ENCODE measurements around the gene RHOJ. TPM values are rescaled to one million over a fixed set of nuclear protein-coding genes. Genes with fewer than 3 reads are reported as not detected.

RHOJ gene
- polyA plus RNA-seq, 1 experiment, result 62.7 TPM

- ChIA-PET POLR2A (no interaction called here), CTCF (no interaction called here)
- no peaks in the 10 kb centered on the region for H3K27me3 ChIP-seq (ENCODE audit: control insufficient read depth, insufficient read depth, low read length)
- DNase-seq (ENCODE audit: low read depth, low spot score), result no peak
- H3K27ac ChIP-seq (ENCODE audit: low read depth, low read length), result no peak overlapping the region
- no peak overlapping the region for H3K4me3 ChIP-seq (ENCODE audit: low read depth, low read length)
- H3K9me3 ChIP-seq (ENCODE audit: control insufficient read depth, insufficient read depth, low read length), result no peaks in the 10 kb centered on the region
- TF ChIP-seq CTCF (IDR thresholded peaks at IDR 0.05; ENCODE audit: low read depth, low read length), result no peak
Measured at GRCh38 chr14:63228217-63228616, 24.0 kb downstream of the RHOJ start.

- Histone ChIP-seq H3K27me3 (ENCODE audit: control insufficient read depth, insufficient read depth, low read length) (no peaks in the 10 kb centered on the region), H3K4me3 (ENCODE audit: low read depth, low read length) (no peak overlapping the region), H3K27ac (ENCODE audit: low read depth, low read length) (no peak overlapping the region), H3K9me3 (ENCODE audit: control insufficient read depth, insufficient read depth, low read length) (no peaks in the 10 kb centered on the region)
- TF ChIP-seq CTCF (IDR thresholded peaks at IDR 0.05; ENCODE audit: low read depth, low read length), result no peak
- CTCF ChIA-PET, result interaction anchor here (0.9 kb wide), 1 partner anchor 12 kb away, joined by 5 read pairs; no protein-coding TSS in a partner anchor
- no peak for DNase-seq (ENCODE audit: low read depth, low spot score)
- POLR2A ChIA-PET, result no interaction called here
Measured at GRCh38 chr14:63229330-63230059, 25.3 kb downstream of the RHOJ start.

- ChIA-PET POLR2A (no interaction called here), CTCF (no interaction called here)
- DNase-seq (ENCODE audit: low read depth, low spot score), result no peak
- Histone ChIP-seq H3K27me3 (ENCODE audit: control insufficient read depth, insufficient read depth, low read length) (no peaks in the 10 kb centered on the region), H3K27ac (ENCODE audit: low read depth, low read length) (no peak overlapping the region), H3K4me3 (ENCODE audit: low read depth, low read length) (no peak overlapping the region), H3K9me3 (ENCODE audit: control insufficient read depth, insufficient read depth, low read length) (no peaks in the 10 kb centered on the region)
- TF ChIP-seq CTCF (IDR thresholded peaks at IDR 0.05; ENCODE audit: low read depth, low read length), result no peak
Measured at GRCh38 chr14:63231766-63232165, 27.5 kb downstream of the RHOJ start.

GRCh38 chr14:63237791-63238190 lies 33.5 kb downstream of the RHOJ start:
- no peak overlapping the region for H3K4me3 ChIP-seq (ENCODE audit: low read depth, low read length)
- no peak overlapping the region for H3K27ac ChIP-seq (ENCODE audit: low read depth, low read length)
- no peaks in the 10 kb centered on the region for H3K27me3 ChIP-seq (ENCODE audit: control insufficient read depth, insufficient read depth, low read length)
- ChIA-PET POLR2A (no interaction called here), CTCF (interaction anchor here (1.0 to 1.5 kb wide), 2 partner anchors 34 to 1075 kb away, joined by 3 read pairs; no protein-coding TSS in a partner anchor)
- H3K9me3 ChIP-seq (ENCODE audit: control insufficient read depth, insufficient read depth, low read length), result no peaks in the 10 kb centered on the region
- DNase-seq (ENCODE audit: low read depth, low spot score), result no peak
- no peak for TF ChIP-seq CTCF (IDR thresholded peaks at IDR 0.05; ENCODE audit: low read depth, low read length)

GRCh38 chr14:63240221-63240620 lies 36.0 kb downstream of the RHOJ start:
- no peaks in the 10 kb centered on the region for H3K27me3 ChIP-seq (ENCODE audit: control insufficient read depth, insufficient read depth, low read length)
- no peak for DNase-seq (ENCODE audit: low read depth, low spot score)
- CTCF ChIA-PET, result interaction anchor here (1.4 kb wide), 1 partner anchor 37 kb away, joined by 3 read pairs; no protein-coding TSS in a partner anchor
- TF ChIP-seq CTCF (IDR thresholded peaks at IDR 0.05; ENCODE audit: low read depth, low read length), result no peak
- POLR2A ChIA-PET, result no interaction called here
- H3K4me3 ChIP-seq (ENCODE audit: low read depth, low read length), result no peak overlapping the region
- no peaks in the 10 kb centered on the region for H3K9me3 ChIP-seq (ENCODE audit: control insufficient read depth, insufficient read depth, low read length)
- no peak overlapping the region for H3K27ac ChIP-seq (ENCODE audit: low read depth, low read length)
